ENCODE data around the gene TRPC1. TPM values are rescaled to one million over a fixed set of nuclear protein-coding genes. Genes with fewer than 3 reads are reported as not detected.
"Not testable (repeated sequence)": the region's sequence is repeated elsewhere in the genome, so short reads cannot be mapped to it uniquely, and the experiment has no call there.

The TRPC1 gene
- polyA plus RNA-seq, 1 donor, result 14.4 TPM

DNA sequence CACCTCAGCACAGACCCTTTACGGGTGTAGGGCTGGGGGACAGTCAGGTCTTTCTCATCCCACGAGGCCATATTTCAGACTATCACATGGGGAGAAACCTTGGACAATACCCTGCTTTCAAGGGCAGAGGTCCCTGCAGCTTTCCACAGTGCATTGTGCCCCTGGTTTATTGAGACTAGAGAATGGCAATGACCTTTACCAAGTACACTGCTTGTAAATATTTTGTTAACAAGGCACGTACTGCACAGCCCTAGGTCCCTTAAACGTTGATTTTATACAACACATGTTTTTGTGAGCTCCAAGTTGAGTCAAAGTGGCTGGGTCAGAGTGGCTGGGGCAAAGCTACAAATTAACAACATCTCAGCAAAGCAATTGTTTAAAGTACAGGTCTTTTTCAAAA lies 28.8 kb downstream of the TRPC1 start:
- DNase-seq, result not testable (repeated sequence)

DNA sequence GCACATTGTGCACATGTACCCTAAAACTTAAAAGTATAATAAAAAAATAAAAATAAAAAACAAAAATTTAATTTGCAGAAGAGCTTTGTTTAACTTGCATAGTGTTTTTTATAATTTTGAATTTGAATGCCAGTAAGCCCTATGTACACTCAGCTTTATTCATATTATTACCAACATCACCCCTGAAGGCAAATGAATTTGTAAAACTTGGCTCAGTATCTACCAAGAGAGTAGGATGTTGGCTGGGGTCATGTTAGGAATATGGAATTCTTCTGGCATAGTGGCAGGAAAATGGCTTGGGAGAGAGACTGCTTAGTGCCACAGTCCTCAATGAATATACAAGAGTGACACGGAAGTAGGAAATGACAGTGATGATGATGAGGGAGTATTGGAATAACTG lies 30.7 kb downstream of the TRPC1 start:
- DNase-seq, result no peak

DNA sequence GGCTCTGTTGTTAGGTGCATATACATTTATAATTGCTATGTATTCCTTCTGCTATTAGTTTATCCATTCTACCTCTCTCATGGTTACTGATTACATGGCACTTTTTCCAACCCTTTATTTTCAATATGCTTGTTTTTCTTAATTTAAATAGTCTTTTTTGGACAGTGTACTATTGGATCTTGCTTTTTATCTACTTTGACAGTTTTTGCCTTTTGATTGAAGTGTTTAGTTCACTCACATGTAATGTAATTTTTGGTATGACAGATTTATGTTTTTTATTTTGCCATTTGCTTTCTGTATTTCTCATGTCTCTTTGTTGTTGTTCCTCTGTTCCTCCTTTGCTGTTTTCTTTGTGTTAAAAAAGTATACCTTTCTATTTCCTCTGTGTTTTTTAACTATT lies 44.5 kb downstream of the TRPC1 start:
- DNase-seq, result no peak

GRCh38 chr3:142777927-142778326 lies 54.1 kb downstream of the TRPC1 start:
- no peak for DNase-seq

DNA sequence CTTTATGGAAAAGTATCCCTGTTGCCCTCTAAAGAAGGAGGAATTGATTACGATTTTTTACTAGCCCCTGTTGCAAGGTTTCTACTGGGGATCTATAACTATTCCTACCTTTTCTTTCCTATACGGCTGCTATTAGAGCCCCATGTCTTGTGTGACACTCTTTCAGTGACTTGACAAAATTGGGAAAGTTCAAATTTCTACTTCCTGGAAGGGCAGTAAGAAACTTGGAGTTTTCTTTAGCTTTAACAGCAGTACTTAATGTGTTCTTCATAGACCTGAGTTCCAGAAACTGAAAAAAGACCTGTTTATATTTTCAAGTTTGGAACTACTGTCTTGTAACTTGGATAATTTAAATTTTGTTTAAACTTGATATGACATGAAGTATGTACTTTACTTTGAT lies 54.7 kb downstream of the TRPC1 start:
- no peak for DNase-seq

DNA sequence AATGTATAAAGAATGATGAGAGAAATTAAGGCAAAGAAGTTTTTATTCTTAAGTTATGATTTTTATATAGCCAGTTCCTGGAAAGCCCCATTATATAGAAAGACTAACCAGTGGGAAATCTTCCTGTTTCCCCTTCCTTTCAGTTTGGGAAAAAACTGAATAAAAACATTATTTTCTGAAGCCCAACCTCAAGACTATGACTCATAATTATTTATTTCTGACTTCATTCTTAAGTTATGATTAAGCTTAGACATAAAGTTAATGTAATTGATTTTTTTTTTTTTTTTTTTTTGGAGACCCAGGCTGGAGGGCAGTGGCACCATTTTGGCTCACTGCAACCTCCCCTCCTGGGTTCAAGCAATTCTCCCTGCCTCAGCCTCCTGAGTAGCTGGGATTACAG lies 55.8 kb downstream of the TRPC1 start:
- no peak for DNase-seq

DNA sequence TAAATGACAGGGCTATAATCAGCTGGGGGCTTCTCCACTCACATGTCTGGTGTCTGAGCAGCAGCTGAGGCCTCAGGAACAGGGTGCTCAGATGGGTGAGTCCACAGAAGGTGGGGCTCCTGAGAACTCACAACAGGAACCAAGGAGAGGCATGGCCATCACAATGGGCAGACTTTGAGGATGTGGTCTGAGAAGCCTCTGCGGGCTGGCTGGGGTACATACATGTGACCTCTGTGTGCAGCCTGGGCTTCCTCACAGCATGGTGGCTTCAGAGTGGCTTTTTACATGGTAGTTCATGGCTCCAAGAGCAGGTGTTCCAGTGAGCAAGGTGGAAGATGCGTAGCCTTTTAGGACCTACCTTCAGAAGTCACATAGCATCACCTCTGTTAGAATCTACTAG lies 58.8 kb downstream of the TRPC1 start:
- no peak for DNase-seq

DNA sequence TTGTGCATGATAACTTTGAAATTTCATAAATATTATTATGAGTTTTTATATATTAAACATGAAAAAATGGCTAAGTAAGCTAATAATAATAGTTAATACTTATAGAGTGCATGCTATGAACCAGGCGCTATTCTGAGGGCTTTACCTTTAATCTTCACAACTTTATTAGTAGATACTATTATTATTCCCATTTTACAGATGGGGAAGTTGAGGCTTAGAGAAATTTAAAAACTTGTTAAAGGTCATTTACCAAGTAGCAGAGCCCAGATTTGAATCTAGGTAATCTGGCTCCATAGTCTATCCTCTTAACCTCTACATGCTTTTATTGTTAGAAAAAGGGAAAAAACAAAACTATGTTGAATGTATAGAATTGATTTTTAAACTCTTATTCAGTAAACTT lies 60.4 kb downstream of the TRPC1 start:
- no peak for DNase-seq

DNA sequence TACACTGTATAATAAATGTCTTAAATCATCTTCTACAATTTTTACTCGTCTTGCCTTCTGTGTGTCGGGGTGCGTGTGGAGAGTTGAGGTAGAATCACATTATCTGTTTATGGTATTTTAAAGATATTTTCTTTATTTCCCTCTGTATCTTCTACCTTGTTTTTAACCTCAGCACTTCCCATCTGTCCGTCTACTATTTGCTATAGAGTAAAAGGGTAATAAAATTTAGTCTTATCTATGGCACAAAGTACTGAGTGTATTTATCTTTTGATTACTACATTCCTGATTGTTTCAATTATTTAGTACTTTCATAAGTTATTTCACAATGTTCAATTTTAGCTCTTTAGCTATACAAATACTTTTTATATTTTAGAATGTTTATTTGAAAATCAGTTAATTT lies 62.2 kb downstream of the TRPC1 start:
- DNase-seq, result no peak

GRCh38 chr3:142787719-142788118 lies 63.9 kb downstream of the TRPC1 start:
- no peak for DNase-seq

DNA sequence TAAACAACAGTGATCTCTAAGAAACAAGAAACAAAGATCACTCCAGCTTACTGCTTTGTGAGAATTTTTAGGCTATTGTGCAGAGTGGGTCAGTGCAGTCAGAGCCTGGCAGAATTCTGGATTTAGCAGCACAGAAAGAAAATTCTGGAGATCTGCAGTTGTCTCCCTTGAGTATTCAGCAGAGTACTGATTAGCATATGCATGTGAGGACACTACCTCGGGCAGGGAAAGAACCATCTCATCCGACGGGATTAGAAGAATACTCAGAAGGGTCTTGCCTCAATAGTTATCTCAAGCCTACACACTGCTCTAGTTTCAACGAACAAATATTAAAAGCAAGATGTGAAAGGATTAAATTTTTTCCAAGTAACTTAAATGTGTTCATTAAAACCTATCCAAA lies 70.7 kb downstream of the TRPC1 start:
- no peak for DNase-seq

- no peak for DNase-seq
These were observed 71.5 kb downstream of the TRPC1 start for GRCh38 chr3:142795332-142795731.

DNA sequence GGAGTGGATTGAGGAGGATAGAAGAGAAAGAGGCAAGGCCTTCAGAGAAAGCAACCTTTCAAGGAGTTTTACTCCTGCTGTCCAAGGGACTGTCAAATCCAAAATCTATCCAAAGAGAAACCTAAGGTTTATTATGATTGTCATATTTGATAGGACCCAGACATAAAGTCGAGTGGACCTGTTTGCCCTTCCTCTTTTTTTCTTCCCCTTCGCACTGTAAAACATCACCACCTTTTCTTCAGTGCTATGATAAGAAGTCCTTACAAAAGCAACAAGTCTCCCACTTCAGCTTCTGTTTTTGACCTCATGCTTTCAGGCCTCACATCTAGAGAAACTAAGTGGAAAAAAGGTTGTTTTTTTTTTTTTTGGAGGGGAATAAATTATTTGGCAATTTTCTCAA lies 73.0 kb downstream of the TRPC1 start:
- DNase-seq, result no peak

GRCh38 chr3:142801746-142802145 lies 77.9 kb downstream of the TRPC1 start:
- DNase-seq, result no peak

DNA sequence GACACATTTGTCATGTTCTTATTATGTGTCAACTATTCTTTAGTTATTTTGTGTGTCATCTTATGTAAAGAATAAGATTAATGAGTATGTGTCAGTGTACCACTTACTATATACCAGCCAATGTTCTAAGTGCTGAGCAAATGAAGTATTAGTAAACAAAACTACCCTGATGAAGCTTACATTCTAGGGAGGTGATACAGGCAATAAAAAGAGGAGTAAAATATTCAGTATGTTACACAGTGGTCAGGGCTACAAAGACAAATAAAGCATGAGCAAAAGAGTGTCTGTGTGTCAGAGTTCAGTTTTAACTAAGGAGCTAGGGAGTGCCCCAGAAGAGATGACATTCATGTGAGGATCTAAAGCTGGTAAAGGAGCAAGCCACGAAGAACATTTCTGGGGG lies 79.1 kb downstream of the TRPC1 start:
- DNase-seq, result no peak

- no peak for DNase-seq
These were observed 84.5 kb downstream of the TRPC1 start for GRCh38 chr3:142808103-142808917.

GRCh38 chr3:142809259-142809658 lies 85.4 kb downstream of the TRPC1 start:
- no peak for DNase-seq

DNA sequence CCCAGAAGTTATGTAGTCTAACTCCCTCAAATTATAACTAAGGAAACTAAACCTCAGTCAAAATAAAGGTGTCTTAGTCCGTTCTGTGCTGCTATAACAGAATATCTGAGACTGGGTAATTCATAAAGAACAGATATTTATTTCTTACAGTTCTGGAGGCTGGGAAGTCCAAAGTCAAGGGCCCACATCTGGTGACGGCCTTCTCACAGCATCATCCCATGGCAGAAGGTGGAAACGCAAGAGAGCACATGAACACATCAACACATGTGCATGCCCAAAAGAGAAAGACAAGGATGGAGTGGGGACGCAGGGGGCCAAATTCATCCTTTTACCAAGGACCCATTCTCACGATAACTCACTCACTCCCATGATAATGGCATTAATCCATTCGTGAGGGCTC lies 92.0 kb downstream of the TRPC1 start:
- no peak for DNase-seq

DNA sequence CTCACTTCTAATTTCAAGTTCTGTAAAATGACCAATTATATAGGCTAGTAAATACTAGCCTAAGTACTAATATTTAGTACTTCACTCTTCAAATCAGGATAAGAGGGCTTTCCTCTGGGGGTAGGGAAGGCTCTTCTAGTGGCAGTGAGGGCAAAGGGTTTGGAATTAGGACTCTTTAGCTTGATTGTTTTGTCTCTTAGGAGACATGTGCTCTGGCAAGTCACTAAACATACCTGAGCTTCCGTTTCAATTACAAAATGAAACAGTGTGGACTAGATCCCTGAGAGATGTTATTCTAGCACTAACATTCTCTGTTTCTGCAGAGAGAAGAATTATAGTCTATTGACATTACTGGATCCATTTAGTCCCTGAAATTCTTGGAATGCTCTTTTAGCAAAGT lies 93.5 kb downstream of the TRPC1 start:
- DNase-seq, result no peak

DNA sequence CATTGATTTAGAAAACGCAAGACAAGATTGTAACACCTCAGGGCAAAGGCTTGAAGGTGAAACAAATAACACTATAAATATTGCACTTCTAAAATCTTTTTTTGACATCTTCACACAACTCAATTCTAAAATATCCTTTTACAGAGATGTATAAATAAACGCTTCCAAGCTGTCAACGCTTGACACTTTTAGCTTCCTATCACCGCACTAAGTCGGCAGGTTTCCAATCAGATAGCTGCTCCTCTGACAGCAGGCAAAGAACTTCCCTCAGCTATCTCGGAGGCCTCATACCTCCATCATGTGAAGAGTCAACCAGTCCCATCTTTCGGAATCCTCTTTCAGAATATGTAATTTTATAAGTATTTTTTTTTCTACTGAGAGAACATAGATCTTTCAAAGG lies 94.1 kb downstream of the TRPC1 start:
- DNase-seq, result no peak

GRCh38 chr3:142818651-142819050 lies 94.8 kb downstream of the TRPC1 start:
- no peak for DNase-seq

- no peak for DNase-seq
These were observed 95.3 kb downstream of the TRPC1 start for GRCh38 chr3:142819179-142819578.

DNA sequence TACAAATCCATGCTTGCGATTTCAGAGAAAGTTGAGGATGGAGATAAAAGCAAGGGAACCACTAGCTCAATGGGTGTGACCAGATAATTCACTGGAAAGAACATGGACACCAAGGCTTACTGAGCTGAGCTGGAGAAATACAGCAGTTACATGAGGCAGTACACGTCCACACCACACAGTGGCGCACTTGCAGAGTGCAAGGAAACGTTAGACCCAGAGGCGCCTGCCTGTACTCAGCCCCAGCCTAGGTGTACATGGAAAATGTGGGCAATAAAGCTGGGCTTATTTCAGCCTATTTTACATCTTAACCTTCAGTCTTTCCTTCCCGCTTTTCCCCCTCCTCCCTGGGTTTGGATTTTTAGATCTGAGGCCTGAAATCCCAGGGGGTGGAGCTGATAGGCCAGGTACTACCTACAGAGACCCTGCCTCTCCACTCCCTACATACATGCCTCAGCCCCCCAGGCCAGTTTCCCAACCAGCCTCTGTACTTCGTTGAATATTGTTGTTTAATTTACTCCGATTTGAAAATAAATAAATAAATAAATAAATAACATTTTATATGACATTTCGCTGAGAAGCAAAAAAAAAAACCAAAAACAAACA lies 105.0 kb downstream of the TRPC1 start:
- DNase-seq, result peak; percentile 73

DNA sequence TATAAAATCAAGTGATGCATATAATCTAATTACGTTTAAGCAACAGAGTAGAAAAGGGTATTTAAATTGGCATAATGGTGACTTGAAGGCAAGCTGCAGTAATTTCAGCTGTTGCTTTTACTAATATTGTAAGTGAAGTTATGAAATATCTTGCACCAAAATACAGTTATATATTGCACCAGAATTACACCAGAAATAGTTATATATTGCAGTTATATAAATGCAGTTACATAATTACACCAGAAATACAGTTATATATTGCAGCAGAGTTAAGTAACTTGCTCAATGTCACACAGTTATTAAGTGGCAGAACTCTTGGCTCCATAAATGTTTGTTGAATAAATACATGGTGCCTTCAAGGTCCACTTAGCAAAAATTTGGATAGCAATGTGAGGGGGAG lies 113.7 kb downstream of the TRPC1 start:
- no peak for DNase-seq
